A673 (cell line): ENCODE measurements around the gene LAP3. TPM values are rescaled to one million over a fixed set of nuclear protein-coding genes. Genes with fewer than 3 reads are reported as not detected.

Experiments
- BruUV-seq: library from RNA; stranded (reverse); fragments of 400-500 nt; replicated peaks from 2 replicates; lab custom pipeline; 2021; lab: Mats Ljungman, UMichigan
- CTCF ChIA-PET: fragments of 300-600 bp; sonication (Branson Sonifier 250); formaldehyde crosslinking; loops from one replicate; lab custom pipeline; 2022; ENCODE audit warnings: antibody characterized with exemption; lab: Charles Lee
- POLR2A ChIA-PET: fragments of 300-600 bp; sonication (Branson Sonifier 250); formaldehyde crosslinking; loops from one replicate; lab custom pipeline; 2022; ENCODE audit warnings: antibody characterized with exemption; ENCODE audit not compliant: low non-redundant PET; lab: Charles Lee
- DNase-seq: peaks from one replicate; pipeline ENCODE4 v3.0.0-alpha.2; 2015; ENCODE audit warnings: low spot score
- H3K27ac ChIP-seq: fragments of 200-600 bp; sonication (generic); 2 replicates; pipeline ENCODE4 v1.5.1; 2016; ENCODE audit warnings: mixed run types, low read depth, mild to moderate bottlenecking, mixed read lengths, antibody characterized with exemption, low read length; ENCODE audit not compliant: poor library complexity, severe bottlenecking
- H3K27me3 ChIP-seq: fragments of 200-600 bp; sonication (generic); replicated peaks from 2 replicates; pipeline ENCODE4 v1.6.1; 2017; ENCODE audit warnings: mixed run types, low read depth, mild to moderate bottlenecking, mixed read lengths, antibody characterized with exemption, low read length; ENCODE audit not compliant: insufficient read depth, poor library complexity
- H3K36me3 ChIP-seq: fragments of 200-600 bp; sonication (generic); 2 replicates; pipeline ENCODE4 v1.6.1; 2016; ENCODE audit warnings: mixed run types, mild to moderate bottlenecking, mixed read lengths, antibody characterized with exemption, low read length; ENCODE audit not compliant: insufficient read depth, poor library complexity, severe bottlenecking
- H3K4me1 ChIP-seq: fragments of 200-600 bp; sonication (generic); 2 replicates; pipeline ENCODE4 v1.6.1; 2017; ENCODE audit warnings: mixed run types, mild to moderate bottlenecking, mixed read lengths, antibody characterized with exemption, low read length; ENCODE audit not compliant: insufficient read depth, poor library complexity, severe bottlenecking
- H3K4me3 ChIP-seq: fragments of 200-600 bp; sonication (generic); 2 replicates; pipeline ENCODE4 v1.5.1; 2016; ENCODE audit warnings: low read depth, mixed run types, mild to moderate bottlenecking, mixed read lengths, low read length; ENCODE audit not compliant: poor library complexity, severe bottlenecking
- H3K9me3 ChIP-seq: fragments of 200-600 bp; sonication (generic); 2 replicates; pipeline ENCODE4 v1.6.1; 2016; ENCODE audit warnings: mixed run types, low read depth, mild to moderate bottlenecking, mixed read lengths, antibody characterized with exemption, low read length; ENCODE audit not compliant: poor library complexity, severe bottlenecking
- CTCF ChIP-seq: fragments of 300-800, 200-600 bp; sonication (generic); conservative IDR thresholded peaks from 2 replicates; pipeline ENCODE4 v1.5.1; 2017; ENCODE audit warnings: low read depth, mild to moderate bottlenecking, antibody characterized with exemption, low read length, moderate library complexity, mixed read lengths
- EZH2 ChIP-seq: fragments of 200-600 bp; sonication (generic); IDR thresholded peaks from 2 replicates; pipeline ENCODE4 v1.6.1; 2017; ENCODE audit warnings: borderline replicate concordance, low read depth, mild to moderate bottlenecking, mixed read lengths, antibody characterized with exemption, low read length; ENCODE audit not compliant: poor library complexity, severe bottlenecking
- intact Hi-C: fragments of 100-400 bp; cut with micrococcal nuclease; formaldehyde crosslinking; loops from one replicate; pipeline ENCODE4 v1.10.0; 2022; ENCODE audit not compliant: unreplicated experiment
- total RNA-seq: library from RNA; stranded (reverse); gene quantifications from 2 replicates; pipeline ENCODE4 v1.2.3, GENCODE V29; 2021

The LAP3 gene
- total RNA-seq, 1 experiment from 2014 or later, result 54.1 TPM

GRCh38 chr4:17552427-17552826 is 24.6 kb upstream of the LAP3 start:
- DNase-seq, result no peak
- POLR2A ChIA-PET, result no interaction called here
- H3K27me3 ChIP-seq, result no peaks in the 10 kb centered on the region

DNA sequence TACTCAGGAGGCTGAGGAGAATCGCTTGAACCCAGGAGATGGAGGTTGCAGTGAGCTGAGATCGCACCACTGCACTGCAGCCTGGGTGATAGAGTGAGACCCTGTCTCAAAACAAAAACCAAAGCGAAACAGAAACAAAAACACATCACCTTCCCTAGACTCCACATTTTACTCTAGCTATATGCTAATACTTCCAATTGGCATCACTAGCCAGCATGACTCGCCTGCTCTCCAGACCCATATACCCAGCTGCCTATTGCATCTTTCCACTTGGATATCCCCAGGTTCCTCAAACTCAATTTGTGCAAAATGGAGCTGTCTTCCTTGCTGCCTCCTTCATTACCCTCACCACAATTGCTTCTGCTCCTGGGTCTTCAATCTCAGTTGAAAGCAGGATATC is 22.4 kb upstream of the LAP3 start:
- Histone ChIP-seq H3K27ac (no peak overlapping the region), H3K4me3 (no peak overlapping the region), H3K36me3 (no peaks in the 10 kb centered on the region), H3K27me3 (no peaks in the 10 kb centered on the region), H3K9me3 (no peaks in the 10 kb centered on the region), H3K4me1 (no peaks in the 10 kb centered on the region)
- intact Hi-C loops, result no loop called here
- no peak for DNase-seq
- ChIA-PET POLR2A (no interaction called here), CTCF (no interaction called here)
- TF ChIP-seq EZH2, result no peak
- no peak for TF ChIP-seq CTCF
- BruUV-seq, result no TSS peak

More at GRCh38 chr4:17552427-17552826, 24.6 kb upstream of the LAP3 start:
- H3K4me3 ChIP-seq, result no peak overlapping the region
- CTCF ChIA-PET, result no interaction called here
- TF ChIP-seq EZH2 (no peak), CTCF (no peak)
- intact Hi-C loops, result loop anchor here (2.0 kb wide), 1 partner anchor 1040 kb away; no protein-coding TSS in a partner anchor
- no peaks in the 10 kb centered on the region for H3K4me1 ChIP-seq
- H3K36me3 ChIP-seq, result no peaks in the 10 kb centered on the region
- no TSS peak for BruUV-seq
- H3K27ac ChIP-seq, result no peak overlapping the region
- no peaks in the 10 kb centered on the region for H3K9me3 ChIP-seq

DNA sequence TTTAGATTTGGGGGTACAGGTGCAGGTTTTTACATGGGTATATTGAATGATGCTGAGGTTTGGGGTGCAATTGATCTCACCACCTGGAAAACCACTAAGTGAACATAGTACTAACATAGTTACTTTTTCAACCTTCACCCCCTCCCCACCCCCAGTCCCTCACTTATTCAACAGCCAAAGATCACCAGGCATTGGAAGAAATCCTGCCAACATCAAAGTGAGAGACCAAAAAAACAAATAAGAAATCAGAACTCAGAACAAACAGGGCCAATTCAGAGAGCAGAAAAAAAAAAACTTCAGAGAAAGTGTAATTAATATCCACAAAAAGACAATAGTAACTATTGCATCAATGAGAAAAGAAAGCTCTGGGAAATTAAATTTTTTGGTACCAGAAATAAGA is 20.5 kb upstream of the LAP3 start:
- POLR2A ChIA-PET, result no interaction called here
- TF ChIP-seq CTCF, result no peak
- TF ChIP-seq EZH2, result no peak
- no TSS peak for BruUV-seq
- Histone ChIP-seq H3K27me3 (no peaks in the 10 kb centered on the region), H3K36me3 (no peaks in the 10 kb centered on the region), H3K4me1 (no peaks in the 10 kb centered on the region), H3K27ac (no peak overlapping the region), H3K9me3 (no peaks in the 10 kb centered on the region), H3K4me3 (no peak overlapping the region)
- DNase-seq, result no peak
- intact Hi-C loops, result no loop called here
- CTCF ChIA-PET, result no interaction called here
